ENCODE results near the gene WDR90. TPM values are rescaled to one million over a fixed set of nuclear protein-coding genes. Genes with fewer than 3 reads are reported as not detected.

The WDR90 gene
- polyA plus RNA-seq, 1 donor from 2014 or later, result 32.1 TPM

DNA sequence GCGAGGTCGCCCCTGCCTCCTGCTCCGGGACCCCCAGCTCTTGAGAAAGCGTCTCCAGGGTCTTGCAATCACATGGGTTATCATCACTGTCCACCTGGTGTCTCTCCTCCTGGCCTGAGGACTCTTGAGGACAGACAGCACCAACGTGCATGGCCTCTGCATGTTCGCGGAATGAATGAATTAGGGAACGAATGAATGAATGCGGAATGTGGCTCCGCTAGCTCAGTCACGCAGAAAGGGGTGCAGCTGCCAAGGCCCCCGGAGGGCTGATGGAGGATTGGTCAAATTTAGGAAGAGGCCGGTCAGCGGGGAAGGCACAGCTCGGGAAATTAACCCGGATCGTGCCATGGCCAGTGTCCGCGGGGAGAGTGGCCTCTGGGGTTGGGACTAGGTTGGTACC is 53.2 kb downstream of the WDR90 start:
- no peak overlapping the region for H2AFZ ChIP-seq (ENCODE audit: low read depth, low read length)
- H3K4me2 ChIP-seq (ENCODE audit: low read length), result no peak overlapping the region
- peak overlapping the region; percentile 62 for H3K4me3 ChIP-seq (ENCODE audit: low read length)
- no peak for TF ChIP-seq EP300 (conservative IDR thresholded peaks at IDR 0.05; ENCODE audit: poor library complexity, severe bottlenecking)
- no peak for TF ChIP-seq POLR2AphosphoS5 (IDR thresholded peaks at IDR 0.05)
- no peak for TF ChIP-seq TAF1 (IDR thresholded peaks at IDR 0.05; ENCODE audit: low read depth)
- TF ChIP-seq, protein P1, sequence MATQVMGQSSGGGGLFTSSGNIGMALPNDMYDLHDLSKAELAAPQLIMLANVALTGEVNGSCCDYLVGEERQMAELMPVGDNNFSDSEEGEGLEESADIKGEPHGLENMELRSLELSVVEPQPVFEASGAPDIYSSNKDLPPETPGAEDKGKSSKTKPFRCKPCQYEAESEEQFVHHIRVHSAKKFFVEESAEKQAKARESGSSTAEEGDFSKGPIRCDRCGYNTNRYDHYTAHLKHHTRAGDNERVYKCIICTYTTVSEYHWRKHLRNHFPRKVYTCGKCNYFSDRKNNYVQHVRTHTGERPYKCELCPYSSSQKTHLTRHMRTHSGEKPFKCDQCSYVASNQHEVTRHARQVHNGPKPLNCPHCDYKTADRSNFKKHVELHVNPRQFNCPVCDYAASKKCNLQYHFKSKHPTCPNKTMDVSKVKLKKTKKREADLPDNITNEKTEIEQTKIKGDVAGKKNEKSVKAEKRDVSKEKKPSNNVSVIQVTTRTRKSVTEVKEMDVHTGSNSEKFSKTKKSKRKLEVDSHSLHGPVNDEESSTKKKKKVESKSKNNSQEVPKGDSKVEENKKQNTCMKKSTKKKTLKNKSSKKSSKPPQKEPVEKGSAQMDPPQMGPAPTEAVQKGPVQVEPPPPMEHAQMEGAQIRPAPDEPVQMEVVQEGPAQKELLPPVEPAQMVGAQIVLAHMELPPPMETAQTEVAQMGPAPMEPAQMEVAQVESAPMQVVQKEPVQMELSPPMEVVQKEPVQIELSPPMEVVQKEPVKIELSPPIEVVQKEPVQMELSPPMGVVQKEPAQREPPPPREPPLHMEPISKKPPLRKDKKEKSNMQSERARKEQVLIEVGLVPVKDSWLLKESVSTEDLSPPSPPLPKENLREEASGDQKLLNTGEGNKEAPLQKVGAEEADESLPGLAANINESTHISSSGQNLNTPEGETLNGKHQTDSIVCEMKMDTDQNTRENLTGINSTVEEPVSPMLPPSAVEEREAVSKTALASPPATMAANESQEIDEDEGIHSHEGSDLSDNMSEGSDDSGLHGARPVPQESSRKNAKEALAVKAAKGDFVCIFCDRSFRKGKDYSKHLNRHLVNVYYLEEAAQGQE (IDR thresholded peaks at IDR 0.05; ENCODE audit: borderline replicate concordance), result no peak
- TF ChIP-seq SMC3 (conservative IDR thresholded peaks at IDR 0.05; ENCODE audit: poor library complexity), result no peak
- no peak for TF ChIP-seq MXI1 (conservative IDR thresholded peaks at IDR 0.05; ENCODE audit: poor library complexity, severe bottlenecking)
- TF ChIP-seq, protein P2, sequence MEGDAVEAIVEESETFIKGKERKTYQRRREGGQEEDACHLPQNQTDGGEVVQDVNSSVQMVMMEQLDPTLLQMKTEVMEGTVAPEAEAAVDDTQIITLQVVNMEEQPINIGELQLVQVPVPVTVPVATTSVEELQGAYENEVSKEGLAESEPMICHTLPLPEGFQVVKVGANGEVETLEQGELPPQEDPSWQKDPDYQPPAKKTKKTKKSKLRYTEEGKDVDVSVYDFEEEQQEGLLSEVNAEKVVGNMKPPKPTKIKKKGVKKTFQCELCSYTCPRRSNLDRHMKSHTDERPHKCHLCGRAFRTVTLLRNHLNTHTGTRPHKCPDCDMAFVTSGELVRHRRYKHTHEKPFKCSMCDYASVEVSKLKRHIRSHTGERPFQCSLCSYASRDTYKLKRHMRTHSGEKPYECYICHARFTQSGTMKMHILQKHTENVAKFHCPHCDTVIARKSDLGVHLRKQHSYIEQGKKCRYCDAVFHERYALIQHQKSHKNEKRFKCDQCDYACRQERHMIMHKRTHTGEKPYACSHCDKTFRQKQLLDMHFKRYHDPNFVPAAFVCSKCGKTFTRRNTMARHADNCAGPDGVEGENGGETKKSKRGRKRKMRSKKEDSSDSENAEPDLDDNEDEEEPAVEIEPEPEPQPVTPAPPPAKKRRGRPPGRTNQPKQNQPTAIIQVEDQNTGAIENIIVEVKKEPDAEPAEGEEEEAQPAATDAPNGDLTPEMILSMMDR (IDR thresholded peaks at IDR 0.05; ENCODE audit: poor library complexity, severe bottlenecking), result no peak
- no peak for TF ChIP-seq EZH2 (IDR thresholded peaks at IDR 0.05; ENCODE audit: borderline replicate concordance, insufficient read depth, low read length, poor library complexity, severe bottlenecking)
- no peak for TF ChIP-seq RAD21 (conservative IDR thresholded peaks at IDR 0.05)
- no peaks in the 10 kb centered on the region for H3K9me2 ChIP-seq (ENCODE audit: insufficient read depth, low read length)
- peaks cover 43% of the 10 kb centered on the region for H3K79me2 ChIP-seq (replicated peaks; ENCODE audit: insufficient read depth, low read length)
- H3K27me3 ChIP-seq (ENCODE audit: insufficient read depth, low read depth, low read length), result peaks cover 31% of the 10 kb centered on the region
- no peak overlapping the region for H3K9ac ChIP-seq (ENCODE audit: low read length)
- H3K9me3 ChIP-seq (ENCODE audit: low read length), result no peaks in the 10 kb centered on the region
- peaks cover 50% of the 10 kb centered on the region for H4K20me1 ChIP-seq (ENCODE audit: insufficient read depth)
- no peaks in the 10 kb centered on the region for H3F3A ChIP-seq (ENCODE audit: insufficient read depth, low read length, poor library complexity, severe bottlenecking)
- no peaks in the 10 kb centered on the region for H3K36me3 ChIP-seq (ENCODE audit: insufficient read depth, low read length)
- no peak overlapping the region for H3K27ac ChIP-seq (ENCODE audit: low read length)

DNA sequence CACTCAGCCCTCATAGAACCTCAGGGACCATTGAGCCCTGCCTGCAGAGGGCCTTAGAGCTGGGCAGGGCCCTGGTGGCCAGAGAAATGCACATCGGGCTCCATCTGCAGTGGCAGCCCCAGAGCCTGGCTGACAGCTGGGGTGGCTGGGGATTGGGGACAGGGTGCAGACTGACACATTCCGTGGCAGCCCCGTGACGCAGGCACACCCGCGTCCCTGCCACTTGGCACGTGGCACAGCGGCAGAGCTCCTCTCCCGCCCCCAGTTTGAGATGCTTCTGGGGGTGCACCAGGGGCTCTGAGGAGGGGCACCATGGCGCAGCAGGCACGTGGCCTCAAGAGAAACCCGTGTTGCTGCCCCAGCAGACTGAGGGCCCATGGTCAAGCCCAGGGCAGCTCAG is 54.2 kb downstream of the WDR90 start:
- no peak overlapping the region for H3K9ac ChIP-seq (ENCODE audit: low read length)
- H3K27me3 ChIP-seq (ENCODE audit: insufficient read depth, low read depth, low read length), result peaks cover 31% of the 10 kb centered on the region
- H2AFZ ChIP-seq (ENCODE audit: low read depth, low read length), result no peak overlapping the region
- H3K9me3 ChIP-seq (ENCODE audit: low read length), result no peaks in the 10 kb centered on the region
- TF ChIP-seq SMC3 (conservative IDR thresholded peaks at IDR 0.05; ENCODE audit: poor library complexity), result no peak
- TF ChIP-seq POLR2AphosphoS5 (IDR thresholded peaks at IDR 0.05), result no peak
- TF ChIP-seq RAD21 (conservative IDR thresholded peaks at IDR 0.05), result no peak
- TF ChIP-seq MXI1 (conservative IDR thresholded peaks at IDR 0.05; ENCODE audit: poor library complexity, severe bottlenecking), result no peak
- no peak for TF ChIP-seq EZH2 (IDR thresholded peaks at IDR 0.05; ENCODE audit: borderline replicate concordance, insufficient read depth, low read length, poor library complexity, severe bottlenecking)
- TF ChIP-seq, protein P2 (IDR thresholded peaks at IDR 0.05; ENCODE audit: poor library complexity, severe bottlenecking), result no peak
- TF ChIP-seq TAF1 (IDR thresholded peaks at IDR 0.05; ENCODE audit: low read depth), result no peak
- TF ChIP-seq, protein P1 (IDR thresholded peaks at IDR 0.05; ENCODE audit: borderline replicate concordance), result no peak
- no peak for TF ChIP-seq EP300 (conservative IDR thresholded peaks at IDR 0.05; ENCODE audit: poor library complexity, severe bottlenecking)
- H4K20me1 ChIP-seq (ENCODE audit: insufficient read depth), result peaks cover 50% of the 10 kb centered on the region
- no peak overlapping the region for H3K4me2 ChIP-seq (ENCODE audit: low read length)
- no peak overlapping the region for H3K27ac ChIP-seq (ENCODE audit: low read length)
- H3K4me3 ChIP-seq (ENCODE audit: low read length), result peak overlapping the region; percentile 96
- H3F3A ChIP-seq (ENCODE audit: insufficient read depth, low read length, poor library complexity, severe bottlenecking), result no peaks in the 10 kb centered on the region
- peaks cover 43% of the 10 kb centered on the region for H3K79me2 ChIP-seq (replicated peaks; ENCODE audit: insufficient read depth, low read length)
- no peaks in the 10 kb centered on the region for H3K9me2 ChIP-seq (ENCODE audit: insufficient read depth, low read length)
- H3K36me3 ChIP-seq (ENCODE audit: insufficient read depth, low read length), result no peaks in the 10 kb centered on the region

All from neural cell (in vitro differentiated cells).